HepG2 (cell line): ENCODE results near the gene C4orf33. TPM values are rescaled to one million over a fixed set of nuclear protein-coding genes. Genes with fewer than 3 reads are reported as not detected.

Experiments used
- CREM ChIP-seq, 2 experiments: sonication (generic) in 1 of 2; formaldehyde crosslinking in 1 of 2; IDR thresholded peaks; 2 replicates each; pipeline versions ENCODE4 v1.4.0 to v1.6.1; 2016 to 2020; ENCODE audit warnings: antibody characterized with exemption in 1 of 2, mild to moderate bottlenecking in 1 of 2, missing genetic modification reagents in 1 of 2
- FLYWCH1 ChIP-seq: sonication (generic); formaldehyde crosslinking; IDR thresholded peaks from 2 replicates; pipeline ENCODE4 v1.8.1; 2023; ENCODE audit warnings: mild to moderate bottlenecking, missing genetic modification reagents
- HNRNPLL ChIP-seq: fragments of 200-400 bp; formaldehyde crosslinking; IDR thresholded peaks from 2 replicates; pipeline ENCODE4 v1.6.1; 2017; ENCODE audit warnings: mild to moderate bottlenecking, low read depth, low read length; ENCODE audit not compliant: poor library complexity, severe bottlenecking
- HOXA3 ChIP-seq: sonication (generic); formaldehyde crosslinking; IDR thresholded peaks from 2 replicates; pipeline ENCODE4 v1.5.0; 2020; ENCODE audit warnings: missing genetic modification reagents
- JUND ChIP-seq: sonication (generic); formaldehyde crosslinking; IDR thresholded peaks from 2 replicates; pipeline ENCODE4 v1.8.0; 2022; ENCODE audit warnings: mild to moderate bottlenecking, missing genetic modification reagents
- NAIF1 ChIP-seq: sonication (generic); formaldehyde crosslinking; IDR thresholded peaks from 2 replicates; pipeline ENCODE4 v1.5.0; 2020; ENCODE audit warnings: mild to moderate bottlenecking, missing genetic modification reagents, borderline replicate concordance
- NCOA2 ChIP-seq: sonication (generic); formaldehyde crosslinking; IDR thresholded peaks from 2 replicates; pipeline ENCODE4 v1.8.0; 2022; ENCODE audit warnings: inconsistent platforms
- RBM39 ChIP-seq: fragments of 200-400 bp; formaldehyde crosslinking; IDR thresholded peaks from one replicate; pipeline ENCODE4 v1.6.1; 2018; ENCODE audit warnings: antibody characterized with exemption, mild to moderate bottlenecking, low read depth, low read length; ENCODE audit not compliant: poor library complexity, severe bottlenecking
- RFX1 ChIP-seq: fragments of 450-650 bp; IDR thresholded peaks from 2 replicates; pipeline ENCODE4 v1.6.1; 2017
- RFXAP ChIP-seq: sonication (generic); formaldehyde crosslinking; IDR thresholded peaks from 2 replicates; pipeline ENCODE4 v1.4.0; 2020; ENCODE audit warnings: missing genetic modification reagents, borderline replicate concordance
- SKI ChIP-seq: fragments of 450-650 bp; IDR thresholded peaks from one replicate; pipeline ENCODE4 v1.6.1; 2018; ENCODE audit warnings: mild to moderate bottlenecking; ENCODE audit not compliant: partially characterized antibody
- ZNF333 ChIP-seq: sonication (generic); formaldehyde crosslinking; IDR thresholded peaks from 2 replicates; pipeline ENCODE4 v1.4.0; 2020; ENCODE audit warnings: mild to moderate bottlenecking, missing genetic modification reagents, borderline replicate concordance
- ZNF33B ChIP-seq: sonication (generic); formaldehyde crosslinking; IDR thresholded peaks from 2 replicates; pipeline ENCODE4 v1.5.1; 2020; ENCODE audit warnings: mild to moderate bottlenecking, missing genetic modification reagents
- ZNF672 ChIP-seq: sonication (generic); formaldehyde crosslinking; IDR thresholded peaks from 2 replicates; pipeline ENCODE4 v1.8.1; 2022; ENCODE audit warnings: missing genetic modification reagents
- ZNF724P ChIP-seq: sonication (generic); formaldehyde crosslinking; IDR thresholded peaks from 2 replicates; pipeline ENCODE4 v1.8.0; 2022; ENCODE audit warnings: missing genetic modification reagents, borderline replicate concordance
- ZNF781 ChIP-seq: sonication (generic); formaldehyde crosslinking; IDR thresholded peaks from 2 replicates; pipeline ENCODE4 v1.5.1; 2020; ENCODE audit warnings: borderline replicate concordance, mild to moderate bottlenecking, missing genetic modification reagents; ENCODE audit errors: not compliant biosample characterization
- ZSCAN31 ChIP-seq: sonication (generic); formaldehyde crosslinking; IDR thresholded peaks from 2 replicates; pipeline ENCODE4 v1.5.0; 2020; ENCODE audit warnings: low read depth, mild to moderate bottlenecking, missing genetic modification reagents
- polyA plus RNA-seq, 8 experiments: library from polyadenylated mRNA; depleted of rRNA in 3 of 8; stranded (reverse) in 7 of 8; unstranded in 1 of 8; fragments of >200 nt; fragmentation: Illumina TruSeq in 4 of 8; extraction: Trizol in 4 of 8; gene quantifications; 2 replicates each; pipeline versions ENCODE4 v1.2.1 to v1.2.3, GENCODE V29; 2011 to 2016; ENCODE audit warnings: low read depth in 4 of 8, missing spikeins in 1 of 8, mixed read lengths in 1 of 8; ENCODE audit not compliant: insufficient read depth in 1 of 8
- total RNA-seq, 5 experiments: library from RNA; depleted of rRNA; stranded (reverse); fragments of >200 nt; fragmentation: Illumina TruSeq; extraction: Trizol; gene quantifications; 2 replicates each; pipeline ENCODE4 v1.2.3, GENCODE V29; 2016; ENCODE audit warnings: low read depth in 1 of 5
- TF ChIP-seq, protein P1 (sequence below): sonication (generic); formaldehyde crosslinking; IDR thresholded peaks from 2 replicates; pipeline ENCODE4 v1.4.0; 2020; ENCODE audit warnings: missing genetic modification reagents
- TF ChIP-seq, protein P2 (sequence below): sonication (generic); formaldehyde crosslinking; IDR thresholded peaks from 2 replicates; pipeline ENCODE4 v1.4.0; 2020; ENCODE audit warnings: missing genetic modification reagents
- TF ChIP-seq, protein P3 (sequence below): sonication (generic); formaldehyde crosslinking; IDR thresholded peaks from 2 replicates; pipeline ENCODE4 v1.5.1; 2020; ENCODE audit warnings: mild to moderate bottlenecking, missing genetic modification reagents, borderline replicate concordance

The C4orf33 gene
- total and polyA plus RNA-seq, 2 of the 13 experiments (the other 11 are each of a cell fraction or from before 2014, with no cell fraction given) = 2.8 to 3.3 TPM

- TF ChIP-seq RFXAP (CRISPR knock-in tag) (peak; percentile 65; the same call in 1 of the 2 replicates), SKI (peak; percentile 82), ZNF33B (CRISPR knock-in tag) (0 out of 2 replicates have a peak, but pooled peaks have one; percentile 72), NAIF1 (CRISPR knock-in tag) (0 out of 2 replicates have a peak, but pooled peaks have one; percentile 56), HOXA3 (peak; percentile 99), FLYWCH1 (no peak), ZSCAN31 (peak; percentile 35; the same call in 1 of the 2 replicates), ZNF781 (CRISPR knock-in tag) (peak; percentile 92), NCOA2 (CRISPR knock-in tag) (0 out of 2 replicates have a peak, but pooled peaks have one; percentile 24), RBM39 (peak; percentile 39), RFX1 (no peak; the same call in 1 of the 2 replicates), HNRNPLL (peak; percentile 71), CREM (IDR thresholded peaks at IDR 0.05) (peak; percentile 91), CREM (CRISPR knock-in tag; IDR thresholded peaks at IDR 0.05) (no peak; the same call in 1 of the 2 replicates), ZNF333 (0 out of 2 replicates have a peak, but pooled peaks have one; percentile 60), ZNF672 (CRISPR knock-in tag) (no peak), JUND (CRISPR knock-in tag) (peak; percentile 50; the same call in 1 of the 2 replicates), ZNF724P (peak; percentile 90; the same call in 1 of the 2 replicates)
- TF ChIP-seq, protein P1, sequence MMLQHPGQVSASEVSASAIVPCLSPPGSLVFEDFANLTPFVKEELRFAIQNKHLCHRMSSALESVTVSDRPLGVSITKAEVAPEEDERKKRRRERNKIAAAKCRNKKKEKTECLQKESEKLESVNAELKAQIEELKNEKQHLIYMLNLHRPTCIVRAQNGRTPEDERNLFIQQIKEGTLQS (CRISPR knock-in tag) = peak; percentile 93
- TF ChIP-seq, protein P2, sequence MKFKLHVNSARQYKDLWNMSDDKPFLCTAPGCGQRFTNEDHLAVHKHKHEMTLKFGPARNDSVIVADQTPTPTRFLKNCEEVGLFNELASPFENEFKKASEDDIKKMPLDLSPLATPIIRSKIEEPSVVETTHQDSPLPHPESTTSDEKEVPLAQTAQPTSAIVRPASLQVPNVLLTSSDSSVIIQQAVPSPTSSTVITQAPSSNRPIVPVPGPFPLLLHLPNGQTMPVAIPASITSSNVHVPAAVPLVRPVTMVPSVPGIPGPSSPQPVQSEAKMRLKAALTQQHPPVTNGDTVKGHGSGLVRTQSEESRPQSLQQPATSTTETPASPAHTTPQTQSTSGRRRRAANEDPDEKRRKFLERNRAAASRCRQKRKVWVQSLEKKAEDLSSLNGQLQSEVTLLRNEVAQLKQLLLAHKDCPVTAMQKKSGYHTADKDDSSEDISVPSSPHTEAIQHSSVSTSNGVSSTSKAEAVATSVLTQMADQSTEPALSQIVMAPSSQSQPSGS (CRISPR knock-in tag) = peak; percentile 97
- TF ChIP-seq, protein P3, sequence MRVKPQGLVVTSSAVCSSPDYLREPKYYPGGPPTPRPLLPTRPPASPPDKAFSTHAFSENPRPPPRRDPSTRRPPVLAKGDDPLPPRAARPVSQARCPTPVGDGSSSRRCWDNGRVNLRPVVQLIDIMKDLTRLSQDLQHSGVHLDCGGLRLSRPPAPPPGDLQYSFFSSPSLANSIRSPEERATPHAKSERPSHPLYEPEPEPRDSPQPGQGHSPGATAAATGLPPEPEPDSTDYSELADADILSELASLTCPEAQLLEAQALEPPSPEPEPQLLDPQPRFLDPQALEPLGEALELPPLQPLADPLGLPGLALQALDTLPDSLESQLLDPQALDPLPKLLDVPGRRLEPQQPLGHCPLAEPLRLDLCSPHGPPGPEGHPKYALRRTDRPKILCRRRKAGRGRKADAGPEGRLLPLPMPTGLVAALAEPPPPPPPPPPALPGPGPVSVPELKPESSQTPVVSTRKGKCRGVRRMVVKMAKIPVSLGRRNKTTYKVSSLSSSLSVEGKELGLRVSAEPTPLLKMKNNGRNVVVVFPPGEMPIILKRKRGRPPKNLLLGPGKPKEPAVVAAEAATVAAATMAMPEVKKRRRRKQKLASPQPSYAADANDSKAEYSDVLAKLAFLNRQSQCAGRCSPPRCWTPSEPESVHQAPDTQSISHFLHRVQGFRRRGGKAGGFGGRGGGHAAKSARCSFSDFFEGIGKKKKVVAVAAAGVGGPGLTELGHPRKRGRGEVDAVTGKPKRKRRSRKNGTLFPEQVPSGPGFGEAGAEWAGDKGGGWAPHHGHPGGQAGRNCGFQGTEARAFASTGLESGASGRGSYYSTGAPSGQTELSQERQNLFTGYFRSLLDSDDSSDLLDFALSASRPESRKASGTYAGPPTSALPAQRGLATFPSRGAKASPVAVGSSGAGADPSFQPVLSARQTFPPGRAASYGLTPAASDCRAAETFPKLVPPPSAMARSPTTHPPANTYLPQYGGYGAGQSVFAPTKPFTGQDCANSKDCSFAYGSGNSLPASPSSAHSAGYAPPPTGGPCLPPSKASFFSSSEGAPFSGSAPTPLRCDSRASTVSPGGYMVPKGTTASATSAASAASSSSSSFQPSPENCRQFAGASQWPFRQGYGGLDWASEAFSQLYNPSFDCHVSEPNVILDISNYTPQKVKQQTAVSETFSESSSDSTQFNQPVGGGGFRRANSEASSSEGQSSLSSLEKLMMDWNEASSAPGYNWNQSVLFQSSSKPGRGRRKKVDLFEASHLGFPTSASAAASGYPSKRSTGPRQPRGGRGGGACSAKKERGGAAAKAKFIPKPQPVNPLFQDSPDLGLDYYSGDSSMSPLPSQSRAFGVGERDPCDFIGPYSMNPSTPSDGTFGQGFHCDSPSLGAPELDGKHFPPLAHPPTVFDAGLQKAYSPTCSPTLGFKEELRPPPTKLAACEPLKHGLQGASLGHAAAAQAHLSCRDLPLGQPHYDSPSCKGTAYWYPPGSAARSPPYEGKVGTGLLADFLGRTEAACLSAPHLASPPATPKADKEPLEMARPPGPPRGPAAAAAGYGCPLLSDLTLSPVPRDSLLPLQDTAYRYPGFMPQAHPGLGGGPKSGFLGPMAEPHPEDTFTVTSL (CRISPR knock-in tag) = no peak
Observed at GRCh38 chr4:129093191-129093920, 2.6 kb upstream of the C4orf33 start, which contains the start of gene SCLT1 (continued).
